Osteoblast (primary cell): ENCODE data around the gene FHIT. TPM values are rescaled to one million over a fixed set of nuclear protein-coding genes. Genes with fewer than 3 reads are reported as not detected.

Source experiments
- DNase-seq: peaks from one replicate; pipeline ENCODE4 v3.0.0; 2011; ENCODE audit warnings: low spot score, mixed read lengths; ENCODE audit not compliant: insufficient read length; ENCODE audit errors: missing footprints
- H2AFZ ChIP-seq: 2 replicates; pipeline ENCODE4 v1.6.0; 2011; ENCODE audit warnings: mild to moderate bottlenecking, low read length
- H3K27ac ChIP-seq: 2 replicates; pipeline ENCODE4 v1.5.1; 2011; ENCODE audit warnings: mild to moderate bottlenecking, low read depth, low read length, moderate library complexity
- H3K27me3 ChIP-seq: 2 replicates; pipeline ENCODE4 v1.6.0; 2012; ENCODE audit warnings: mild to moderate bottlenecking, control low read depth, inconsistent platforms, low read length, moderate library complexity; ENCODE audit not compliant: insufficient read depth
- H3K36me3 ChIP-seq: 2 replicates; pipeline ENCODE4 v1.5.1; 2011; ENCODE audit warnings: mild to moderate bottlenecking, low read length, control low read depth, moderate library complexity; ENCODE audit not compliant: insufficient read depth
- H3K4me1 ChIP-seq: 2 replicates; pipeline ENCODE4 v1.5.1; 2011; ENCODE audit warnings: mild to moderate bottlenecking, low read length, control low read depth, moderate library complexity; ENCODE audit not compliant: insufficient read depth
- H3K4me2 ChIP-seq: 2 replicates; pipeline ENCODE4 v1.6.0; 2011; ENCODE audit warnings: mild to moderate bottlenecking, low read length; ENCODE audit not compliant: insufficient read depth
- H3K4me3 ChIP-seq: fragments of 200-600 bp; sonication (generic); 3 replicates; pipeline ENCODE4 v1.5.1; 2012; ENCODE audit warnings: mild to moderate bottlenecking, low read length, inconsistent platforms; ENCODE audit not compliant: insufficient read depth
- H3K79me2 ChIP-seq: 2 replicates; pipeline ENCODE4 v1.6.0; 2012; ENCODE audit warnings: mild to moderate bottlenecking, low read length, control low read depth, inconsistent platforms; ENCODE audit not compliant: insufficient read depth
- H3K9me3 ChIP-seq: 2 replicates; pipeline ENCODE4 v1.5.1; 2011; ENCODE audit warnings: low read depth, low read length, control low read depth
- H4K20me1 ChIP-seq: 2 replicates; pipeline ENCODE4 v1.6.0; 2012; ENCODE audit warnings: mild to moderate bottlenecking, low read length, control low read depth; ENCODE audit not compliant: insufficient read depth
- CTCF ChIP-seq: IDR thresholded peaks from 2 replicates; pipeline ENCODE4 v1.5.1; 2011; ENCODE audit warnings: mild to moderate bottlenecking, low read depth, low read length, moderate library complexity; ENCODE audit errors: extremely low read depth
- total RNA-seq: library from RNA; depleted of rRNA; stranded (reverse); fragments of >200 nt; gene quantifications from 2 replicates; pipeline ENCODE4 v1.2.3, GENCODE V29; 2012

Gene FHIT
- total RNA-seq, 1 donor, result 3.3 TPM

GRCh38 chr3:59865351-59865750, 1385.9 kb downstream of the FHIT start:
- Histone ChIP-seq H3K4me1 (peaks cover 11% of the 10 kb centered on the region), H3K79me2 (no peaks in the 10 kb centered on the region), H2AFZ (no peak overlapping the region), H3K4me3 (no peak overlapping the region), H3K27ac (no peak overlapping the region), H3K36me3 (no peaks in the 10 kb centered on the region), H3K9me3 (no peaks in the 10 kb centered on the region), H4K20me1 (no peaks in the 10 kb centered on the region), H3K4me2 (no peak overlapping the region), H3K27me3 (no peaks in the 10 kb centered on the region)
- no peak for TF ChIP-seq CTCF
- DNase-seq, result no peak

GRCh38 chr3:59862686-59863085, 1388.6 kb downstream of the FHIT start:
- Histone ChIP-seq H3K4me2 (no peak overlapping the region), H2AFZ (peak overlapping the region; percentile 69), H3K36me3 (no peaks in the 10 kb centered on the region), H3K27me3 (no peaks in the 10 kb centered on the region), H3K9me3 (no peaks in the 10 kb centered on the region), H3K27ac (peak overlapping the region; percentile 56), H4K20me1 (no peaks in the 10 kb centered on the region), H3K4me1 (peaks cover 11% of the 10 kb centered on the region), H3K4me3 (no peak overlapping the region), H3K79me2 (no peaks in the 10 kb centered on the region)
- TF ChIP-seq CTCF, result no peak
- no peak for DNase-seq

GRCh38 chr3:59857589-59858346, 1393.5 kb downstream of the FHIT start:
- no peaks in the 10 kb centered on the region for H3K36me3 ChIP-seq
- no peaks in the 10 kb centered on the region for H3K27me3 ChIP-seq
- H3K4me1 ChIP-seq, result peaks cover 10% of the 10 kb centered on the region
- peak; percentile 97 for TF ChIP-seq CTCF
- H3K27ac ChIP-seq, result no peak overlapping the region
- H2AFZ ChIP-seq, result peak overlapping the region; percentile 20
- H3K4me2 ChIP-seq, result peak overlapping the region; percentile 66
- peak; percentile 83 for DNase-seq
- H3K79me2 ChIP-seq, result no peaks in the 10 kb centered on the region
- no peaks in the 10 kb centered on the region for H3K9me3 ChIP-seq
- H4K20me1 ChIP-seq, result no peaks in the 10 kb centered on the region
- H3K4me3 ChIP-seq, result no peak overlapping the region

- Histone ChIP-seq H3K4me1 (peaks cover 4% of the 10 kb centered on the region), H3K79me2 (no peaks in the 10 kb centered on the region), H2AFZ (no peak overlapping the region), H3K27me3 (no peaks in the 10 kb centered on the region), H3K4me3 (no peak overlapping the region), H3K4me2 (no peak overlapping the region), H4K20me1 (no peaks in the 10 kb centered on the region), H3K36me3 (no peaks in the 10 kb centered on the region), H3K27ac (no peak overlapping the region), H3K9me3 (no peaks in the 10 kb centered on the region)
- no peak for DNase-seq
- no peak for TF ChIP-seq CTCF
Measured at GRCh38 chr3:59856934-59857460, 1394.3 kb downstream of the FHIT start.
